Tibial nerve (tissue), 4 donors: ENCODE data around the gene CSKMT. TPM values are rescaled to one million over a fixed set of nuclear protein-coding genes. Genes with fewer than 3 reads are reported as not detected.

Experiments used
- DNase-seq, 2 donors: peaks; one replicate each; pipeline ENCODE4 v3.0.0-alpha.2; 2019; ENCODE audit warnings: low spot score in 2 of 2
- H3K27ac ChIP-seq, 4 donors: fragments of 200-600 bp; sonication (generic) in 3 of 4; one replicate each; pipeline ENCODE4 v1.5.1; 2017 to 2019; ENCODE audit warnings: mild to moderate bottlenecking in 1 of 4
- H3K27me3 ChIP-seq, 2 donors: fragments of 200-600 bp; sonication (generic) in 1 of 2; one replicate each; pipeline versions ENCODE4 v1.5.1 to v1.6.0; 2017 to 2019
- H3K36me3 ChIP-seq, 3 donors: fragments of 200-600 bp; sonication (generic); one replicate each; pipeline ENCODE4 v1.5.1; 2018 to 2019
- H3K4me1 ChIP-seq, 4 donors: fragments of 200-600 bp; sonication (generic) in 3 of 4; one replicate each; pipeline ENCODE4 v1.5.1; 2017 to 2019
- H3K4me3 ChIP-seq, 4 donors: fragments of 200-600 bp; sonication (generic) in 3 of 4; one replicate each; pipeline ENCODE4 v1.5.1; 2017 to 2019; ENCODE audit warnings: mild to moderate bottlenecking in 1 of 4, moderate library complexity in 1 of 4
- H3K9me3 ChIP-seq, 4 donors: fragments of 200-600 bp; sonication (generic) in 3 of 4; one replicate each; pipeline ENCODE4 v1.5.1; 2017 to 2019
- EP300 ChIP-seq, 2 donors: sonication (generic); formaldehyde crosslinking; IDR thresholded peaks; one replicate each; pipeline ENCODE4 v1.6.1; 2017; ENCODE audit warnings: antibody characterized with exemption in 2 of 2, mild to moderate bottlenecking in 1 of 2
- POLR2A ChIP-seq, 2 donors: fragments of 450-650 bp; IDR thresholded peaks; one replicate each; pipeline ENCODE4 v1.6.1; 2017; ENCODE audit warnings: antibody characterized with exemption in 2 of 2, mild to moderate bottlenecking in 2 of 2, moderate library complexity in 2 of 2
- WGBS, 2 donors: methylation state at CpG; one replicate each; pipeline ENCODE4 v1.1.5; 2018; 5-methylcytosine and 5-hydroxymethylcytosine counted together
- total RNA-seq, 4 donors: library from RNA; depleted of rRNA; stranded (reverse); fragments of >200 nt; gene quantifications; one replicate each; pipeline ENCODE4 v1.1.0, GENCODE V29; 2016
- TF ChIP-seq, protein P1 (sequence below), 5 experiments: fragments of 200-600 bp in 3 of 5; fragments of 450-650 bp in 2 of 5; sonication (generic) in 3 of 5; IDR thresholded peaks; one replicate each; pipeline ENCODE4 v1.5.1; 2016 to 2019; ENCODE audit warnings: antibody characterized with exemption in 5 of 5, mild to moderate bottlenecking in 3 of 5, moderate library complexity in 2 of 5

CSKMT gene
- total RNA-seq, 4 donors from 2014 or later, result 2.6 to 17.0 (median 5.7) TPM

DNA sequence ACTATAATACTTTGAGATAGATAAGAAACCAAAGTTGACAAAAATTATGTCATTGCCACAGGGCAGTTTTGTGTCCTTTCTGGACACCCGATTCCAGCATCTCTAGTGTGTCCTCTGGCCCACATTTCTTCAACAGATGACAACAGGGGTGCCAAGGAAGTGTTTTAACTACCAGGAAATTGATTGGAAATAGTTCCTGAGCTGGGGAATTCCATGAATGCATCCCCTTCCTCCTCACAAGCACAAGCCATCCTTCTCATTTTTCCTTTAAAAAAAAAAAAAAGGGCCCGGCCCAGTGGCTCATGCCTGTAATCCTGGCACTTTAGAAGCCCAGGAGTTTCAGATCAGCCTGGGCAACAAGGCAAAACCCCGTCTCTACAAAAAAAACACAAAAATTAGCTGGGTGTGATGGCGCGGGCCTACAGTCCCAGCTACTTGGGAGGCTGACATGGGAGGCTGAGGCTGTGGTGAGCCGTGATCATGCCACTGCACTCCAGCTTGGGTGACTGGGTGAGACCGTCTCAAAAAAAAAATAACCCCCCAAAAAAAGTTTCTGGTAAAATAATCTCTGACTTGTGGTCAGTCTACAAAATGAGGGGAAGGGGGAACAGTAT is 42.5 kb upstream of the CSKMT start:
- peak overlapping the region in 3 of 4 donors; percentile 76 to 92 (median 84) for H3K4me3 ChIP-seq
- H3K36me3 ChIP-seq, result peaks cover 4 to 40% (median 16%) of the 10 kb centered on the region in 3 donors
- peak overlapping the region; percentile 60 to 95 (median 88) for H3K27ac ChIP-seq
- no peak for DNase-seq
- peaks cover 0 to 28% (median 19%) of the 10 kb centered on the region in 4 donors for H3K4me1 ChIP-seq
- H3K9me3 ChIP-seq, result no peaks in the 10 kb centered on the region
- TF ChIP-seq POLR2A (IDR thresholded peaks at IDR 0.05) (no peak), EP300 (IDR thresholded peaks at IDR 0.05) (no peak)
- TF ChIP-seq, protein P1, sequence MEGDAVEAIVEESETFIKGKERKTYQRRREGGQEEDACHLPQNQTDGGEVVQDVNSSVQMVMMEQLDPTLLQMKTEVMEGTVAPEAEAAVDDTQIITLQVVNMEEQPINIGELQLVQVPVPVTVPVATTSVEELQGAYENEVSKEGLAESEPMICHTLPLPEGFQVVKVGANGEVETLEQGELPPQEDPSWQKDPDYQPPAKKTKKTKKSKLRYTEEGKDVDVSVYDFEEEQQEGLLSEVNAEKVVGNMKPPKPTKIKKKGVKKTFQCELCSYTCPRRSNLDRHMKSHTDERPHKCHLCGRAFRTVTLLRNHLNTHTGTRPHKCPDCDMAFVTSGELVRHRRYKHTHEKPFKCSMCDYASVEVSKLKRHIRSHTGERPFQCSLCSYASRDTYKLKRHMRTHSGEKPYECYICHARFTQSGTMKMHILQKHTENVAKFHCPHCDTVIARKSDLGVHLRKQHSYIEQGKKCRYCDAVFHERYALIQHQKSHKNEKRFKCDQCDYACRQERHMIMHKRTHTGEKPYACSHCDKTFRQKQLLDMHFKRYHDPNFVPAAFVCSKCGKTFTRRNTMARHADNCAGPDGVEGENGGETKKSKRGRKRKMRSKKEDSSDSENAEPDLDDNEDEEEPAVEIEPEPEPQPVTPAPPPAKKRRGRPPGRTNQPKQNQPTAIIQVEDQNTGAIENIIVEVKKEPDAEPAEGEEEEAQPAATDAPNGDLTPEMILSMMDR (IDR thresholded peaks at IDR 0.05), result no peak
- 83 to 91% methylated on average over 7 of the region's 7 CpGs for WGBS, 2 donors
- no peaks in the 10 kb centered on the region for H3K27me3 ChIP-seq

DNA sequence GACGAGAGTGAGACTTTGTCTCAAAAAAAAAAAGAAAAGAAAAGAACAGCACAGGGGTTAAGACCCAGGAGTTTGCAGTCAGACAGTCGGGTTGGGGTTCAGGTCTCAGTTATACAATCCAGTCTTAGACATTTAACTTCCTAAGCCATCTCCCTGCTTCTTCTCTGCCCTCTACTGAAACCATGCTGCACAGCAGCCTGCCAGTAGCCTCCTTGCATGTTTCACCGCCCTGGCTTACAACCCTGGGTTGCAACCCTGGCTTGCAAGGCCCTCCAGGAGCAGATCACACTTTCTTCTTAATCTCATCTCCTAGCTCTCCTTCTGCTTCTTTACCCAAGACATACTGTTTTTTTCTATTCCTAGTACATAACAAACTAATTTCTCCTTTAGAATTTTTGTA is 37.4 kb upstream of the CSKMT start:
- Histone ChIP-seq H3K36me3 (peaks cover 4 to 83% (median 41%) of the 10 kb centered on the region in 3 donors), H3K27me3 (no peaks in the 10 kb centered on the region), H3K4me1 (no peaks in the 10 kb centered on the region), H3K4me3 (no peak overlapping the region), H3K9me3 (no peaks in the 10 kb centered on the region), H3K27ac (no peak overlapping the region)
- TF ChIP-seq POLR2A (IDR thresholded peaks at IDR 0.05) (no peak), EP300 (IDR thresholded peaks at IDR 0.05) (no peak)
- TF ChIP-seq, protein P1 (IDR thresholded peaks at IDR 0.05), result no peak
- WGBS, 2 donors, result 58 to 61% methylated on average over 3 of the region's 3 CpGs
- DNase-seq, result no peak

DNA sequence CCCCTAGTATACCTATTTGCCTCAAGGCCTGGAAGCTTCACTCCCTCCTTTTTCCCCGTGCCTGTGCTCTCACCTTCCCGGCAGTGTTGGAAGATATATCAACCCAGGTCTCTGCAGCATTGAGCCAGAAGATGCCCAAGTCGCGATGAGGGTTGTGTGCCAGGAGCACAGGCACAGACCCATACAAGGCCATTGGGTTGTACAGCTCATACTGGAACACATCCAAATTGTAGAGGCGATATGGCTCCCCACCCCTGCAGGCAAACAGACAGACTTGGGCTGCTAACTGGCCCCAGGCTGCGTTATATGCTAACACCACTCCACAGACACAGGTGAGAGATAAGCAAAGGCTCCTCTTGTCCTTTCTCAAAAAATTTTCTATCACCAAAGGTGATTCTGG is 32.6 kb upstream of the CSKMT start:
- no peak for TF ChIP-seq EP300 (IDR thresholded peaks at IDR 0.05)
- no peak for TF ChIP-seq POLR2A (IDR thresholded peaks at IDR 0.05)
- TF ChIP-seq, protein P1 (IDR thresholded peaks at IDR 0.05), result no peak
- H3K36me3 ChIP-seq, result peaks cover 11 to 99% (median 48%) of the 10 kb centered on the region in 3 donors

DNA sequence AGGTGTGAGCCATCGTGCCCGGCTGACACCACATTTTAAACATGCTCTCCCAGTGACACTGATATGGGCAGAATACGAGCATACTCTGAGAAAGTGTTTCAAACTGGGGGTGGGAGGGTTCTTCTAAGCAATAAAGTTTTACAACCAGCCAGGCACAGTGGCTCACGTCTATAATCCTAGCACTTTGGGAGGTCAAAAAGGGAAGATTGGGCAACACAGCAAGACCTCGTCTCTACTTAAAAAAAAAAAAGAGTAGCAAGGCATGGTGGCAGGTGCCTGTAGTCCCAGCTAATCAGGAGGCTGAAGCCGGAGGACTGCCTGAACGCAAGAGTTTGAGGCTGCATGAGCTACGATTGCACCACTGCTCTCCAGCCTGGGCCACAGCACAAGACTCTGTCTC is 20.9 kb upstream of the CSKMT start:
- TF ChIP-seq POLR2A (IDR thresholded peaks at IDR 0.05), result no peak
- 66 to 79% methylated on average over 8 of the region's 8 CpGs for WGBS, 2 donors

More for the DNA sequence above, 32.6 kb upstream of the CSKMT start:
- Histone ChIP-seq H3K27ac (no peak overlapping the region), H3K9me3 (no peaks in the 10 kb centered on the region), H3K27me3 (no peaks in the 10 kb centered on the region), H3K4me3 (no peak overlapping the region), H3K4me1 (no peaks in the 10 kb centered on the region)
- 83 to 89% methylated on average over 4 to 6 of the region's 6 CpGs for WGBS, 2 donors
- no peak for DNase-seq

DNA sequence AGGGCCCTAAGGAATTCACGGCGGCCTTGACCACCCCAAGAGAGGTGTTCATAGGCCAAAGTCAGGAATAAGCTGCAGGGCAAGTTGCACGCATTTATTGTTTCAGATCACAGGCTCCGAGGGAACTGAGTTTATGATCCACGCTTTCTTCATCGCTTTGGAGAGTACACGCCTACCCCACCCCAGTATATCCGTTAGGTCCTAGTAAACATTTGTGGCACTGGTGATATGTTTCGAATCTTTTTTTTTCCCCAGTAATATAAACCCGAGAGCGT is 19.5 kb upstream of the CSKMT start:
- no peak for DNase-seq
- WGBS, 2 donors, result 10 to 11% methylated on average over 11 of the region's 11 CpGs
- Histone ChIP-seq H3K27ac (peak overlapping the region; percentile 72 to 98 (median 95)), H3K36me3 (peaks cover 0 to 59% (median 4%) of the 10 kb centered on the region in 3 donors), H3K27me3 (no peaks in the 10 kb centered on the region), H3K4me1 (peaks cover 0 to 44% (median 15%) of the 10 kb centered on the region in 4 donors), H3K9me3 (no peaks in the 10 kb centered on the region), H3K4me3 (peak overlapping the region; percentile 87 to 99 (median 90))
- TF ChIP-seq, protein P1 (IDR thresholded peaks at IDR 0.05), result no peak
- TF ChIP-seq POLR2A (IDR thresholded peaks at IDR 0.05), result no peak
- TF ChIP-seq EP300 (IDR thresholded peaks at IDR 0.05), result no peak

More for the DNA sequence above, 20.9 kb upstream of the CSKMT start:
- peaks cover 0 to 44% (median 15%) of the 10 kb centered on the region in 4 donors for H3K4me1 ChIP-seq
- no peaks in the 10 kb centered on the region for H3K27me3 ChIP-seq
- no peak overlapping the region for H3K4me3 ChIP-seq
- H3K9me3 ChIP-seq, result no peaks in the 10 kb centered on the region
- no peak for DNase-seq
- H3K27ac ChIP-seq, result no peak overlapping the region
- peaks cover 0 to 53% (median 9%) of the 10 kb centered on the region in 3 donors for H3K36me3 ChIP-seq
